ENCODE results near the gene TIGD3. TPM values are rescaled to one million over a fixed set of nuclear protein-coding genes. Genes with fewer than 3 reads are reported as not detected.

The TIGD3 gene
- total RNA-seq, 1 donor from 2014 or later = not detected

- Histone ChIP-seq H3K9me3 (no peaks in the 10 kb centered on the region), H3K27ac (peak overlapping the region; percentile 95 to 97), H3K27me3 (no peaks in the 10 kb centered on the region), H3K4me1 (peaks cover 11 to 37% of the 10 kb centered on the region in 2 donors), H3K4me3 (peak overlapping the region; percentile 31 to 63), H3K36me3 (no peaks in the 10 kb centered on the region)
- TF ChIP-seq CTCF (IDR thresholded peaks at IDR 0.05) = no peak
- no peak for DNase-seq (ENCODE audit: low spot score in 2 of 2)
- intact Hi-C loops (cut with DNase I) = loop anchor here (1.0 to 5.0 kb wide), 3 partner anchors 33 to 189 kb away; partner anchors contain the start of genes FAM89B and ZNRD2
Observed at GRCh38 chr11:65382804-65383368, 28.3 kb downstream of the TIGD3 start.

- intact Hi-C loops (cut with DNase I) = loop anchor here (5.0 kb wide), 1 partner anchor 189 kb away; the partner anchor contains the start of genes FAM89B and ZNRD2
- no peaks in the 10 kb centered on the region for H3K36me3 ChIP-seq
- TF ChIP-seq CTCF (IDR thresholded peaks at IDR 0.05) = no peak
- H3K9me3 ChIP-seq = no peaks in the 10 kb centered on the region
- no peaks in the 10 kb centered on the region for H3K27me3 ChIP-seq
- peaks cover 13 to 43% of the 10 kb centered on the region in 2 donors for H3K4me1 ChIP-seq
- H3K4me3 ChIP-seq = no peak overlapping the region
- H3K27ac ChIP-seq = peak overlapping the region; percentile 95 to 97
- no peak for DNase-seq (ENCODE audit: low spot score in 2 of 2)
Observed at GRCh38 chr11:65383778-65384177, 29.2 kb downstream of the TIGD3 start.

GRCh38 chr11:65384301-65384889 is 29.8 kb downstream of the TIGD3 start:
- Histone ChIP-seq H3K27me3 (no peaks in the 10 kb centered on the region), H3K4me1 (peaks cover 13 to 47% of the 10 kb centered on the region in 2 donors), H3K27ac (peak overlapping the region; percentile 95 to 97), H3K9me3 (no peaks in the 10 kb centered on the region), H3K36me3 (no peaks in the 10 kb centered on the region), H3K4me3 (no peak overlapping the region)
- DNase-seq (ENCODE audit: low spot score in 2 of 2) = no peak
- no peak for TF ChIP-seq CTCF (IDR thresholded peaks at IDR 0.05)
- intact Hi-C loops (cut with DNase I) = loop anchor here (5.0 kb wide), 1 partner anchor 188 kb away; the partner anchor contains the start of genes FAM89B and ZNRD2

GRCh38 chr11:65386307-65387140 is 32.0 kb downstream of the TIGD3 start, which contains the start of gene FRMD8:
FRMD8 (plus strand) TSS chr11:65386637; CDS start chr11:65387037, 400 bp downstream.
- peak within 1 kb of the TSS; percentile 68 to 93 for H3K4me3 ChIP-seq
- H3K9me3 ChIP-seq = no peaks in the 10 kb centered on the region
- H3K36me3 ChIP-seq = no peaks in the 10 kb centered on the region
- intact Hi-C loops (cut with DNase I) = loop anchor here (1.0 kb wide), 1 partner anchor 15 kb away; no protein-coding TSS in a partner anchor
- TF ChIP-seq CTCF (IDR thresholded peaks at IDR 0.05) = no peak
- H3K27me3 ChIP-seq = no peaks in the 10 kb centered on the region
- peak; percentile 83 to 97 for DNase-seq (ENCODE audit: low spot score in 2 of 2)
- H3K27ac ChIP-seq = peak within 1 kb of the TSS; percentile 95 to 97
- H3K4me1 ChIP-seq = peaks cover 13 to 61% of the 10 kb centered on the region in 2 donors

GRCh38 chr11:65388731-65389130 is 34.2 kb downstream of the TIGD3 start:
- Histone ChIP-seq H3K9me3 (no peaks in the 10 kb centered on the region), H3K4me1 (peaks cover 7 to 46% of the 10 kb centered on the region in 2 donors), H3K27ac (no peak overlapping the region), H3K4me3 (no peak overlapping the region), H3K36me3 (peaks cover 0 to 3% of the 10 kb centered on the region in 2 donors), H3K27me3 (no peaks in the 10 kb centered on the region)
- no peak for TF ChIP-seq CTCF (IDR thresholded peaks at IDR 0.05)
- intact Hi-C loops (cut with DNase I) = no loop called here
- DNase-seq (ENCODE audit: low spot score in 2 of 2) = no peak

Data from ascending aorta (tissue), 2 donors.